GM10266 (cell line): ENCODE results near the gene KIF5B.
"Not testable (repeated sequence)": the region's sequence is repeated elsewhere in the genome, so short reads cannot be mapped to it uniquely, and the experiment has no call there.

Experiments
- DNase-seq: peaks from one replicate; pipeline ENCODE4 v3.0.0; 2012; ENCODE audit errors: extremely low spot score
- CTCF ChIP-seq: IDR thresholded peaks from 2 replicates; pipeline ENCODE4 v1.5.1; 2012; ENCODE audit warnings: mild to moderate bottlenecking, low read depth; ENCODE audit not compliant: control insufficient read depth, insufficient read depth; ENCODE audit errors: missing control alignments

Gene KIF5B

GRCh38 chr10:32072025-32072800, 16.0 kb upstream of the KIF5B start:
- no peak for DNase-seq
- TF ChIP-seq CTCF = no peak

- no peak for DNase-seq
- no peak for TF ChIP-seq CTCF
These were observed 14.4 kb upstream of the KIF5B start for GRCh38 chr10:32070645-32071044.

GRCh38 chr10:32068569-32068968, 12.3 kb upstream of the KIF5B start:
- DNase-seq = no peak
- TF ChIP-seq CTCF = no peak

GRCh38 chr10:32067931-32068330, 11.7 kb upstream of the KIF5B start:
- not testable (repeated sequence) for DNase-seq

- no peak for DNase-seq
- no peak for TF ChIP-seq CTCF
These were observed 9.6 kb upstream of the KIF5B start for GRCh38 chr10:32065856-32066255.

- no peak for DNase-seq
- no peak for TF ChIP-seq CTCF
These were observed 5.2 kb upstream of the KIF5B start for GRCh38 chr10:32061440-32061839.

GRCh38 chr10:32060347-32060746, 4.1 kb upstream of the KIF5B start:
- no peak for DNase-seq
- no peak for TF ChIP-seq CTCF

- TF ChIP-seq CTCF = no peak
These were observed 3.2 kb upstream of the KIF5B start for GRCh38 chr10:32059472-32059871.

More at GRCh38 chr10:32059472-32059871, 3.2 kb upstream of the KIF5B start:
- no peak for DNase-seq
